Measurements from ENCODE around the gene NAP1L5. TPM values are rescaled to one million over a fixed set of nuclear protein-coding genes. Genes with fewer than 3 reads are reported as not detected.

NAP1L5 gene
- total RNA-seq, 1 donor: 6.0 TPM

DNA sequence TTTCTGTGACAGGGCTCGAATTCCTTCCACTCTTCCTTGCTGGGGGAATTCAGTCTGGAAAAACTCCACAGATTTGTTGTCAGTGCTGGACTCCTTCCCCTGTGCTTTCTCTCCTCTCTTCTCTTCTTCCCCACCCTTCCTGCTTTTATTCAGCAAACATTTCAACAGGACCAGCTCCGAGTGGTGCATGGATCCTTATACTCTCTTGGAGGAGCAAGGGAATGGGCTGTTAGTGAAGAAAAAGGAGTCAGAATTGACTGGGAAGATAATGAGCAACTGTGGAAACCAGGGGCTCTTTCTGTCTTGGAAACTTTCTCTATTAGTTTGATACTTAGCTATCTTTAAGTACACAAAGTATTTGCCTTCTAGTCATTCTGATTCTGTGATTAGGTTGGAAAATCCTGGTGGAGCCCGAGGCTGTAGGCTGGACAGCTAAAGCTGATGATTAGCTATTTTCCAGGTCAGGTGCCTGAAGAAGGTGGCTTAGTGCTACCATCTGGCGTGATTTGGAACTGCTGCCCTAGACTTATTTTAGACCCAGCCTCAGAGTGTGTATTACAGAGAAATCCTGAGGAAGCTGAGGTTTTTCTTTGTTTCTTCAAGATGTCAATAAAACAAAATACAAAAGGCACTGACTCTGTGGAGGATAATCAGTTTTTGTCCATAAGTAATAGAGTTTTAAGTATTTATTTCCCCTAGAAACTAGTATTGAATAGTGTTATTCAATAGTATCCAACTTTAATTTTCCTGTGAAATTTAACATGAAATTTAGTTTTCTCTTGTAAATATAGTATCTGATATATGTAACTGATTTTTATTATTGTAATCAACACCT is 38.4 kb downstream of the NAP1L5 start:
- TF ChIP-seq, protein P1, sequence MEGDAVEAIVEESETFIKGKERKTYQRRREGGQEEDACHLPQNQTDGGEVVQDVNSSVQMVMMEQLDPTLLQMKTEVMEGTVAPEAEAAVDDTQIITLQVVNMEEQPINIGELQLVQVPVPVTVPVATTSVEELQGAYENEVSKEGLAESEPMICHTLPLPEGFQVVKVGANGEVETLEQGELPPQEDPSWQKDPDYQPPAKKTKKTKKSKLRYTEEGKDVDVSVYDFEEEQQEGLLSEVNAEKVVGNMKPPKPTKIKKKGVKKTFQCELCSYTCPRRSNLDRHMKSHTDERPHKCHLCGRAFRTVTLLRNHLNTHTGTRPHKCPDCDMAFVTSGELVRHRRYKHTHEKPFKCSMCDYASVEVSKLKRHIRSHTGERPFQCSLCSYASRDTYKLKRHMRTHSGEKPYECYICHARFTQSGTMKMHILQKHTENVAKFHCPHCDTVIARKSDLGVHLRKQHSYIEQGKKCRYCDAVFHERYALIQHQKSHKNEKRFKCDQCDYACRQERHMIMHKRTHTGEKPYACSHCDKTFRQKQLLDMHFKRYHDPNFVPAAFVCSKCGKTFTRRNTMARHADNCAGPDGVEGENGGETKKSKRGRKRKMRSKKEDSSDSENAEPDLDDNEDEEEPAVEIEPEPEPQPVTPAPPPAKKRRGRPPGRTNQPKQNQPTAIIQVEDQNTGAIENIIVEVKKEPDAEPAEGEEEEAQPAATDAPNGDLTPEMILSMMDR (IDR thresholded peaks at IDR 0.05; ENCODE audit: insufficient read depth, low read length): peak; percentile 91
- H3K4me3 ChIP-seq (ENCODE audit: low read depth, low read length): no peak overlapping the region
- DNase-seq (ENCODE audit: low read depth): peak; percentile 86

GRCh38 chr4:88655226-88655625 is 42.4 kb downstream of the NAP1L5 start:
- DNase-seq (ENCODE audit: low read depth): no peak
- TF ChIP-seq, protein P1 (IDR thresholded peaks at IDR 0.05; ENCODE audit: insufficient read depth, low read length): no peak
- H3K4me3 ChIP-seq (ENCODE audit: low read depth, low read length): no peak overlapping the region

DNA sequence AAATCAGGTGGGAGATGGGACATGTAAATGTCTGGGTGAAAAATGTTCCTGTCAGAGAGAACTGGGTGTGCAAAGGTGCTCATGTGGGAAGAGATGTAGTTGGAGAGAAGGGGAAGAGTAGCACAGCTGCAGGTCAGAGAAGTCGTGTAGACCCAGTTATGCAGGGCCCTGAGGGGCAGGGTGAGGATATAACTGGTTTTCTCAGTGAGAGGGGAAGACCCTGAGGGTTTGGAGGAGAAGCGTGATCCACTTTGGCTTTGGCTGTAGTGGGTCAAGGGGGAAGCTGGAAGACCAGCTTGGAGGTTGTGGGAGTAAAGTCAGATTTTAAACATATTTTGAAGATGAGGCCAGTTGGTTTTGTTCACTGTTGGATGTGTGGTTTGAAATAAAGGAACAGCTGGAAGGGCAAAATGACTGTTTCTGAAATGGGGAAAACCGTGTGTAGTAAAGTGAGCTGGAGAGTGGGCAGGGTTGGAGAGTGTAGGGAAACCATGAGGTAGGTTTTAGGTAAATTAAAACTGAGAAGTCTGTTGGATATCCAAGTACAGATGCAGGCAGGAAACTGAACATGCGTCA is 44.2 kb downstream of the NAP1L5 start:
- DNase-seq (ENCODE audit: low read depth): peak; percentile 22
- TF ChIP-seq, protein P1 (IDR thresholded peaks at IDR 0.05; ENCODE audit: insufficient read depth, low read length): no peak
- no peak overlapping the region for H3K4me3 ChIP-seq (ENCODE audit: low read depth, low read length)

DNA sequence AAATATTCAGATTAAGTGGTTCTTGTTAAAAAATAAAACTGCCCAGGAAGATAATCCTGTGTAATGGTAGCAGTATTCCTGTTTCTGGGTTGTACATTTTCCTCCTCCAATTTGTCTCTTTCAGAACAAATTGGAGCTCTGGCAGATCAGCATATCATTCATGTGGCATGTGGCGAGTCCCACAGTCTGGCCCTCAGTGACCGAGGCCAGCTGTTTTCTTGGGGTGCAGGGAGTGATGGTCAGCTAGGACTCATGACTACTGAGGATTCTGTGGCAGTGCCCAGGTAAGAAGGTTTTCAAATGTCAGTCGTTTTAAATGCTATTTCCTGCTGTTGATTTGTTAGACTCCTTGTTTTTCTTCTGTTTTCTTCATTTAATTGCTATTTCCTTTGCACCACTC is 47.9 kb downstream of the NAP1L5 start:
- no peak overlapping the region for H3K4me3 ChIP-seq (ENCODE audit: low read depth, low read length)
- DNase-seq (ENCODE audit: low read depth): no peak
- TF ChIP-seq, protein P1 (IDR thresholded peaks at IDR 0.05; ENCODE audit: insufficient read depth, low read length): no peak

- no peak overlapping the region for H3K4me3 ChIP-seq (ENCODE audit: low read depth, low read length)
- no peak for DNase-seq (ENCODE audit: low read depth)
- TF ChIP-seq, protein P1 (IDR thresholded peaks at IDR 0.05; ENCODE audit: insufficient read depth, low read length): no peak
Measured at GRCh38 chr4:88646528-88647280, 50.9 kb downstream of the NAP1L5 start.

GRCh38 chr4:88645994-88646393 is 51.6 kb downstream of the NAP1L5 start:
- no peak overlapping the region for H3K4me3 ChIP-seq (ENCODE audit: low read depth, low read length)
- TF ChIP-seq, protein P1 (IDR thresholded peaks at IDR 0.05; ENCODE audit: insufficient read depth, low read length): no peak
- no peak for DNase-seq (ENCODE audit: low read depth)

Small RNA genes within 50 kb of the gene (small RNA-seq; reads per million reads assigned to genes)
- gene RF02115 (not detected), gene RNU6-33P (0.64 reads per million, percentile 6 among the genes with 10 or more reads in this experiment)

Other genes starting within 250 kb of the NAP1L5 start
- gene HERC5, start 240.7 kb downstream of the NAP1L5 start, total RNA-seq (ENCODE audit: low replicate concordance): 1.5 and 16.1 TPM in 2 replicates
- 69.7 and 81.9 TPM in 2 replicates for gene PYURF, start 174.1 kb downstream of the NAP1L5 start, total RNA-seq (ENCODE audit: low replicate concordance)
- 18.3 and 47.2 TPM in 2 replicates for gene HERC3, start 105.3 kb downstream of the NAP1L5 start, total RNA-seq (ENCODE audit: low replicate concordance)